ENCODE data around the gene RTKN2.

DNA sequence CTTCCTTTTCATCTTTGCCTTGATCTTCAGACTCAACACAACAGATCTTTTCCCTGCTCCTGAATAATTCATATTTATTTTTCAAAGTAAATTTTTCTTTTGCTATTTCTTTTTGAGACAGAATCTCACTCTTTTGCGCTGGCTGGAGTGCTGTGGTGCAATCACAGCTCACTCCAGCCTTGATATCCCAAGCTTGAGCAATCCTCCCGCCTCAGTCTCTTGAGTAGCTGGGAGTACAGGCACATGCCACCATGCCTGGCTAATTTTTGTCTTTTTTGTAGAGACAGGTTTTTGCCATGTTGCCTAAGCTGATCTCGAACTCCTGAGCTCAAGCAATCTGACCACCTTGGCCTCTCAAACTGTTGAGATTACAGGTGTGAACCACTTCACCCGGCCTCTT lies 9.2 kb downstream of the RTKN2 start:
- TF ChIP-seq ZNF274 (IDR thresholded peaks at IDR 0.05; ENCODE audit: low read depth, low read length) (no peak), SUZ12 (IDR thresholded peaks at IDR 0.05; ENCODE audit: extremely low read depth, insufficient read depth, insufficient read length) (no peak), YY1 (IDR thresholded peaks at IDR 0.05; ENCODE audit: insufficient read depth, insufficient read length) (no peak)
